Measurements from ENCODE around the gene CASZ1.

DNA sequence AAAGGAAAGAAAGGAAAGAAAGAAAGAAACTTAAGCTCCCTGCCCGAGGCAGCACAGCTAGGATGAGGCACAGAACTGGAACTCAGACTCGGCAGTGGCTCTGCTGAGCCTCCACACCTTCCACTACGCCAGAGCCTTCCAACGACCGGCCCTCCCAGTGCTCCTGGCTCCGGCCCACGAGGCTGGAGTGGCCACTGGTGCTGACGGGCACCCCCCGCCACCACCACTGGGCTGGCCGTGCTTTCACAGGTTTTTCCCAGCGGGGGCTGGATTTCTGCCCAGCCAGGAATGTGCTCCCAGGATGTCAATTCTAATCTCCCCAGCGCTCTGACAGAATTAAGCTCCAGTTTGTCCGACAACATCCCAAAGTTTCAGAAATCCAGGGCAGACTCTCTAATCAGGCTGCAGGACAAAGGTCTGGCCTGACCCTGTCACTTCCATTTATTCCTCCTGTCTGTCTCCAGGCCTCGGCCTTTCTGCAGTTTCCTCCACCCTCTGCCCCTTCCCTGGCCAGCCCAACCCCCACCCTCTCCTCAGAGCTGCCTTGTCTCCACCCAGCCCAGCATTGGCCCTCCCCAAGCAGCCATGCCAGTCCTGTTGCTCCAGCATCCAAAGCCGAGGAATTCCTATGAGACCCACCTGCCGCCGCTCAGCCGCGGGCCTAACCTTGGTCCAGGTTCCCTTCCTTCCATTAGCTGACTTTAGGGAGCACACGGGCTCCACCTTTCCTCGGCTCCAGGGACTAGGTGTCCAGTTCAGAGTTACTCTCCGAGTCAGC lies 81.9 kb downstream of the CASZ1 start:
- TF ChIP-seq POLR2A (IDR thresholded peaks at IDR 0.05; ENCODE audit: low read depth, low read length) (no peak), POLR2AphosphoS5 (IDR thresholded peaks at IDR 0.05; ENCODE audit: low read depth, low read length) (no peak), TAF1 (IDR thresholded peaks at IDR 0.05; ENCODE audit: low read depth, low read length) (no peak), SPI1 (IDR thresholded peaks at IDR 0.05; ENCODE audit: low read depth, low read length) (no peak), PAX5 (IDR thresholded peaks at IDR 0.05; ENCODE audit: insufficient read depth, low read length, severe bottlenecking) (no peak)
